OCI-LY3 (cell line): ENCODE measurements around the gene SYNE4.

Experiments used
- H2AFZ ChIP-seq: fragments of 200-600, 300-600 bp; shearing (Covaris generic); 2 replicates; pipeline ENCODE4 v1.6.0; 2014; ENCODE audit warnings: antibody characterized with exemption, low read depth, low read length
- H3K27ac ChIP-seq: fragments of 200-600, 300-600 bp; sonication (generic); 2 replicates; pipeline ENCODE4 v1.5.1; 2014; ENCODE audit warnings: mild to moderate bottlenecking, low read length, moderate library complexity, mixed read lengths
- H3K27me3 ChIP-seq: fragments of 200-600, 300-600 bp; sonication (generic); 2 replicates; pipeline ENCODE4 v1.6.1; 2014; ENCODE audit warnings: low read depth, low read length, mixed read lengths
- H3K36me3 ChIP-seq: fragments of 200-600, 300-600 bp; sonication (generic); replicated peaks from 2 replicates; pipeline ENCODE3; 2014; ENCODE audit warnings: low read depth, low read length, mixed read lengths
- H3K4me1 ChIP-seq: fragments of 300-600, 200-600 bp; sonication (generic); 2 replicates; pipeline ENCODE4 v1.6.1; 2014; ENCODE audit warnings: low read length, mixed read lengths
- H3K4me2 ChIP-seq: fragments of 200-600, 300-600 bp; sonication (generic); 2 replicates; pipeline ENCODE4 v1.6.1; 2014; ENCODE audit warnings: low read length, mixed read lengths
- H3K4me3 ChIP-seq: fragments of 300-600, 200-600 bp; sonication (generic); 2 replicates; pipeline ENCODE4 v1.5.1; 2014; ENCODE audit warnings: antibody characterized with exemption, mild to moderate bottlenecking, low read length, moderate library complexity
- H3K79me2 ChIP-seq: fragments of 300-600, 200-600 bp; shearing (Covaris generic); 2 replicates; pipeline ENCODE4 v1.6.1; 2014; ENCODE audit warnings: mild to moderate bottlenecking, low read length, mixed read lengths
- H3K9ac ChIP-seq: fragments of 300-600, 200-600 bp; shearing (Covaris generic); 2 replicates; pipeline ENCODE4 v1.6.0; 2014; ENCODE audit warnings: mild to moderate bottlenecking, low read length, moderate library complexity
- H3K9me3 ChIP-seq: fragments of 200-600, 300-600 bp; shearing (Covaris generic); 2 replicates; pipeline ENCODE4 v1.6.1; 2014; ENCODE audit warnings: low read length, mixed read lengths; ENCODE audit not compliant: insufficient read depth
- H4K20me1 ChIP-seq: fragments of 200-600, 300-600 bp; sonication (generic); 2 replicates; pipeline ENCODE4 v1.6.1; 2016; ENCODE audit warnings: low read length, mixed read lengths; ENCODE audit not compliant: insufficient read depth
- CTCF ChIP-seq: fragments of 200-600, 300-600 bp; sonication (generic); IDR thresholded peaks from 2 replicates; pipeline ENCODE4 v1.5.1; 2014; ENCODE audit warnings: antibody characterized with exemption, low read length, low read depth
- EZH2phosphoT487 ChIP-seq: fragments of 200-600 bp; shearing (Covaris generic); IDR thresholded peaks from 2 replicates; pipeline ENCODE4 v1.6.1; 2018; ENCODE audit warnings: antibody characterized with exemption, mixed run types, low read depth

The SYNE4 gene

GRCh38 chr19:36040495-36040894, 31.9 kb upstream of the SYNE4 start:
- no peaks in the 10 kb centered on the region for H3K27me3 ChIP-seq
- H3K4me2 ChIP-seq = no peak overlapping the region
- H3K4me3 ChIP-seq = no peak overlapping the region
- H3K79me2 ChIP-seq = no peaks in the 10 kb centered on the region
- no peak overlapping the region for H3K9ac ChIP-seq
- H3K4me1 ChIP-seq = no peaks in the 10 kb centered on the region
- no peaks in the 10 kb centered on the region for H4K20me1 ChIP-seq
- H3K9me3 ChIP-seq = no peaks in the 10 kb centered on the region
- peaks cover under 1% of the 10 kb centered on the region for H3K36me3 ChIP-seq
- H2AFZ ChIP-seq = no peak overlapping the region
- no peak overlapping the region for H3K27ac ChIP-seq
- TF ChIP-seq EZH2phosphoT487 = no peak
- TF ChIP-seq CTCF = no peak

GRCh38 chr19:36032251-36033104, 23.9 kb upstream of the SYNE4 start, which contains the start of gene CLIP3:
Gene CLIP3, minus strand, starts transcription at chr19:36032873. Its CDS starts 516 bp downstream, at chr19:36032357.
- Histone ChIP-seq H3K27me3 (no peaks in the 10 kb centered on the region), H3K9ac (no peak within 1 kb of the TSS), H3K4me2 (no peak within 1 kb of the TSS), H3K36me3 (peaks cover 9% of the 10 kb centered on the region), H3K9me3 (no peaks in the 10 kb centered on the region), H3K79me2 (no peaks in the 10 kb centered on the region), H3K4me1 (no peaks in the 10 kb centered on the region), H3K4me3 (no peak within 1 kb of the TSS), H4K20me1 (no peaks in the 10 kb centered on the region), H3K27ac (no peak within 1 kb of the TSS), H2AFZ (no peak within 1 kb of the TSS)
- TF ChIP-seq CTCF (no peak), EZH2phosphoT487 (no peak)

GRCh38 chr19:36031308-36031707, 22.7 kb upstream of the SYNE4 start:
- Histone ChIP-seq H3K79me2 (no peaks in the 10 kb centered on the region), H3K4me3 (no peak overlapping the region), H3K36me3 (peaks cover 9% of the 10 kb centered on the region), H3K9me3 (no peaks in the 10 kb centered on the region), H3K27me3 (no peaks in the 10 kb centered on the region), H3K4me1 (no peaks in the 10 kb centered on the region), H4K20me1 (no peaks in the 10 kb centered on the region), H3K9ac (no peak overlapping the region), H3K4me2 (no peak overlapping the region), H2AFZ (no peak overlapping the region), H3K27ac (no peak overlapping the region)
- TF ChIP-seq CTCF = no peak
- TF ChIP-seq EZH2phosphoT487 = no peak

- H3K36me3 ChIP-seq = peaks cover 9% of the 10 kb centered on the region
- no peaks in the 10 kb centered on the region for H3K9me3 ChIP-seq
- no peak overlapping the region for H2AFZ ChIP-seq
- H3K27ac ChIP-seq = no peak overlapping the region
- H3K4me2 ChIP-seq = no peak overlapping the region
- no peak overlapping the region for H3K9ac ChIP-seq
- H3K79me2 ChIP-seq = no peaks in the 10 kb centered on the region
- H3K4me1 ChIP-seq = no peaks in the 10 kb centered on the region
- no peaks in the 10 kb centered on the region for H3K27me3 ChIP-seq
- TF ChIP-seq CTCF (peak; percentile 9; the same call in 1 of the 2 replicates), EZH2phosphoT487 (no peak)
- H3K4me3 ChIP-seq = no peak overlapping the region
- H4K20me1 ChIP-seq = no peaks in the 10 kb centered on the region
Observed at GRCh38 chr19:36030264-36031148, 21.9 kb upstream of the SYNE4 start.
